ENCODE data around the gene LINC01488.

Gene LINC01488

GRCh38 chr11:69535908-69536307, 54.4 kb downstream of the LINC01488 start:
- no peaks in the 10 kb centered on the region for H3K36me3 ChIP-seq (ENCODE audit: insufficient read depth, low read length)
- no peaks in the 10 kb centered on the region for H3K9me3 ChIP-seq (ENCODE audit: control insufficient read depth, insufficient read depth, low read length)
- H3K9ac ChIP-seq (ENCODE audit: low read depth, low read length), result no peak overlapping the region
- peaks cover 13% of the 10 kb centered on the region; the same call in 1 of the 2 replicates for H3K4me1 ChIP-seq (ENCODE audit: insufficient read depth, low read length)

DNA sequence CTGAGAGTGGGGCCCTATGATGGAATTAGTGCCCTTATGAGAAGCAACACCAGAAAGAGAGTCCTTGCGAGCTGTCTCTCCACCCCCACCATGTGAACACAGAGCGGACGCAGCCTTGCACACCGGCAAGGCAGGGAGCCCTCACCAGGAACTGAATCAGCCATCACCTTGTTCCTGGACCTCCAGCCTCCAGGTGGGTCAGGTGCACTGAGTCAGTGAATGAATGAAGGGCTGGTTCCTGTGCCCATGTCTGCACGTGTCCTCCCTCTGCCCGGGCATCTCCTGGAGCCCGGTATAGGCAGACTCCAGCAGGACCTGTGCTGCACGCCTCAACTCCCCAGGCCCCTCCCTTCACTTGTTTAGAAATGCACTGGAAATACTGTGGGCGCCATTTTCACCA, 54.9 kb downstream of the LINC01488 start:
- no peaks in the 10 kb centered on the region for H3K36me3 ChIP-seq (ENCODE audit: insufficient read depth, low read length)
- H3K4me1 ChIP-seq (ENCODE audit: insufficient read depth, low read length), result peaks cover 13% of the 10 kb centered on the region; the same call in 1 of the 2 replicates
- no peaks in the 10 kb centered on the region for H3K9me3 ChIP-seq (ENCODE audit: control insufficient read depth, insufficient read depth, low read length)
- H3K9ac ChIP-seq (ENCODE audit: low read depth, low read length), result no peak overlapping the region

- Histone ChIP-seq H3K9me3 (ENCODE audit: control insufficient read depth, insufficient read depth, low read length) (no peaks in the 10 kb centered on the region), H3K36me3 (ENCODE audit: insufficient read depth, low read length) (no peaks in the 10 kb centered on the region), H3K9ac (ENCODE audit: low read depth, low read length) (no peak overlapping the region), H3K4me1 (ENCODE audit: insufficient read depth, low read length) (peaks cover 13% of the 10 kb centered on the region; the same call in 1 of the 2 replicates)
These were observed 55.7 kb downstream of the LINC01488 start for GRCh38 chr11:69537126-69537525.

- Histone ChIP-seq H3K9ac (ENCODE audit: low read depth, low read length) (no peak overlapping the region), H3K4me1 (ENCODE audit: insufficient read depth, low read length) (peaks cover 13% of the 10 kb centered on the region; the same call in 1 of the 2 replicates), H3K36me3 (ENCODE audit: insufficient read depth, low read length) (no peaks in the 10 kb centered on the region), H3K9me3 (ENCODE audit: control insufficient read depth, insufficient read depth, low read length) (no peaks in the 10 kb centered on the region)
These were observed 56.6 kb downstream of the LINC01488 start for GRCh38 chr11:69537855-69538640.

- H3K9ac ChIP-seq (ENCODE audit: low read depth, low read length), result no peak overlapping the region
- no peaks in the 10 kb centered on the region for H3K9me3 ChIP-seq (ENCODE audit: control insufficient read depth, insufficient read depth, low read length)
- peaks cover 13% of the 10 kb centered on the region; the same call in 1 of the 2 replicates for H3K4me1 ChIP-seq (ENCODE audit: insufficient read depth, low read length)
- no peaks in the 10 kb centered on the region for H3K36me3 ChIP-seq (ENCODE audit: insufficient read depth, low read length)
These were observed 57.4 kb downstream of the LINC01488 start for GRCh38 chr11:69538854-69539253.

DNA sequence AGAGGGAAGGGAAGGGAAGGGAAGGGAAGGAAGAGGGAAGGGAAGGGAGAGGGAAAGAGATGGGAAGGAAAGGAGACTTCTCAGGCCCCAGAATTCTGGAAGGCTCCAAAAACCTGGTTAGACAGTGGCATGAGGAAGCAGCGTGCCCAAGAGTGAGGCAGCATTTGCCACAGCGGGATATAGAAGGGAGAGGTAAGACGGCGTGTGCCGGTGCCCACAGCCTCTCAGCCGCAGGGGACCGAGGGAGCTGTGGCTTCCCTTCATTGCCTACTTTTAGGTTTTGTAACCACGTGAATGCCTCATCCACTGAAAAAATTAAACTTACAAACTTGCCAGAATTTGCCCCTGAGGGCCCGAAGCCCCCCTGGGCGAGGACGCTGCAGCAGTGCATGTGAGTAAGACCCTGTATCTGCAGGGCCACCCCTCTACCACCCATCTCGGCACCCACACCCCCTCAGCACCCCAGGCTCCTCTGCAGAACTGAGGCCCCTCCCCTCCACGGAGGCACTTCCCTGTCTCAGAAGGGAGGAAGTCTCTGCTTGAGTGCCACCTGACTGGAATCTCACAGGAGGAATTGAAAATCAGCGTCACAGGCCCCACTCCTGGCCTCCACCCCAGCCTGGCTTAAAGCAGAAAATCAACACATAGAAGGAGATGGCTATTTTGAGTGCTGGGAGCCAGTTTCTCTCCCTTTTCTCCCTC, 58.1 kb downstream of the LINC01488 start:
- H3K36me3 ChIP-seq (ENCODE audit: insufficient read depth, low read length), result no peaks in the 10 kb centered on the region
- peak overlapping the region; percentile 3; the same call in 1 of the 2 replicates for H3K9ac ChIP-seq (ENCODE audit: low read depth, low read length)
- no peaks in the 10 kb centered on the region for H3K9me3 ChIP-seq (ENCODE audit: control insufficient read depth, insufficient read depth, low read length)
- peaks cover 13% of the 10 kb centered on the region; the same call in 1 of the 2 replicates for H3K4me1 ChIP-seq (ENCODE audit: insufficient read depth, low read length)

DNA sequence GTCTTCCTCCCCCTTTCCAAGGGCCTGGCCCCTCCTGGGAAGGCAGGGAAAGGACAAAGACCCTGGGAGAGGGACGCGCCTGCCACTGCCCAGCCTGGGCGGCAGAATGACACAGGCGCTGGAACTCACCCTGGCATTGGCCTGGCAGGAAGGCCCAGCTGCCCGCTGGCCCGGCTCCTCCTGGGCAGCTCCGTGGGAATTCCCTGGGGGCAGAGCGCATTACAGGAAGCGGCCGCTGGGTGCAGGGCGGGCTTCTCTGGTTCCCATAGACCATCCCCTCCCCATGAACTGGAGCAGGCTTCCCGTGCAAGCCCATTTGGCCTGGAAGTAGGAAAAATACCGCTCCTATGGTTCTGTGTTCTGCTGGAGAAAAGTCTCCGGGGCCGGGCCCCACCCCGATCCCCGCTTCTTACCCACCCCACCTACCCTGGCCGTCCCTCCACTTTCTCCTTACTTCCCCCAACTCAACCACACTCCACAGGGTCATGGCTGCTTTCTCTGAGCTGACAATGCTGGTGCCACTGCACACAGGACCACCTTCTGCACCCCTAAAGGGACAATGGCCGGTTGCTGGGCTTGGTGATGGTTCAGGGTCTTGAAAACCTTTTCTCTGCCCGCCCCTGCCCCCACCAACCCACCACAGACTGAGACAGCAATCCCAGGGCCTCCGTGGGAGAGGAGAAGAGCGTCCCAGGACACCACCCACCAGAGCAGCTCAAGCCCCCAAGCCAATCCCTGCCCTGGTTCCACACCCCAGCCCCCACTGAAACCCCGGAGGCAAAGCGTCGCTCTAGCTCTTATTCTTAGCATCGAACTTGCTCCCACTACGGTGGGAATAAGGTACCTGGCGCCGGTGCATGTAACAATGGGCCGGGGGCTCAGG, 58.9 kb downstream of the LINC01488 start:
- no peaks in the 10 kb centered on the region for H3K36me3 ChIP-seq (ENCODE audit: insufficient read depth, low read length)
- H3K9me3 ChIP-seq (ENCODE audit: control insufficient read depth, insufficient read depth, low read length), result no peaks in the 10 kb centered on the region
- H3K4me1 ChIP-seq (ENCODE audit: insufficient read depth, low read length), result peaks cover 13% of the 10 kb centered on the region; the same call in 1 of the 2 replicates
- H3K9ac ChIP-seq (ENCODE audit: low read depth, low read length), result peak overlapping the region; percentile 3; the same call in 1 of the 2 replicates

DNA sequence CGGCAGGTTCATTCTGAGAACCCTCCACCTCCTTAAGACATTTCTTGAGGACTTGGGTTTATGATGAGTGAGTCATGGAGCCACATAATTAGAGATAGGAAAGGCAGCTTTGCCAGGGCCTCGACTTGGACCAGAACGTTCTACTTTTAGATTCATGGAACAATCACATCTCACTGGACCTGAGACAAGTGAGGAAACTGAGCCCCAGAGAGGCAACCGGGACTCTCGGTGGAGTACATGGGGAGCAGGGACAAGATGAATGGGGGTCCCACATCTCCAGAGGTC, 59.5 kb downstream of the LINC01488 start:
- Histone ChIP-seq H3K9me3 (ENCODE audit: control insufficient read depth, insufficient read depth, low read length) (no peaks in the 10 kb centered on the region), H3K36me3 (ENCODE audit: insufficient read depth, low read length) (no peaks in the 10 kb centered on the region), H3K9ac (ENCODE audit: low read depth, low read length) (no peak overlapping the region), H3K4me1 (ENCODE audit: insufficient read depth, low read length) (peaks cover 13% of the 10 kb centered on the region; the same call in 1 of the 2 replicates)

DNA sequence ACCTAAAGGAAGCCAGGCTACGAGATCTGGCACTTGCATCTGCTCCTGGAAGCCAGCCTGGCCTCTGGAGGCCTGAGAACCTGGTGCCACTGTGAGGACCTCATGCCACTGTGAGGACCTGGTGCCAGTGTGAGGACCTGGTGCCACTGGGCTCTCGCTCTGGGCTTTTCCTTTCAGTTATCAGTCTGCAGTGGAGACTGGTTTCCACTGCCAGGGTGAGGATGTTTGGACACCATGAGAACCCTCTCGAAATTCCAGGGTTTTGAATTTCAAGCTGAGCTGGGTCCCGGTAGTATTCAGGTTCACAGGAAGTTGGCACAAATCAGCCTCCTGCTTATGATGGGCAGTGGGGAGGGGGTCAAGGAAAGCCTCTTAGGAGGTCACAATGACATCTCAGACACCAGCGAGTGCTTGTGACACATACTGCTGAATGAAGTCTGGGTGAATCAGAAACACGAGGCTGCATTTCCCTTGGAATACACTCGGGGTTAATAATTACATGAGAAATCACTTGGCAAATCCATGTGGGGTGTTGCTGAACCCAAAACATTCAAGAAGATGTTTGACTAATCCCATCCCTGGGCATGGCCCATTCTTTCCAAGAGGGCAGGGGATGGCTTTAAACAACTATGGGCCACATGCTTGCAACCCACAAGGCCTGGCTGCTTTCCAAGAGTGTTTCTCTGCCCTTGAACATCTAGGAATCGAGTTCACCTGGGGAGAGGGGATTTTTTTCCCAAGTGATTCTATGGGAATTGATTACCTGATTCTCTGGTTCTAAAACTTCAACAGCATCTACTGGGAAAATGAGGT, 60.2 kb downstream of the LINC01488 start:
- Histone ChIP-seq H3K36me3 (ENCODE audit: insufficient read depth, low read length) (no peaks in the 10 kb centered on the region), H3K9me3 (ENCODE audit: control insufficient read depth, insufficient read depth, low read length) (no peaks in the 10 kb centered on the region), H3K9ac (ENCODE audit: low read depth, low read length) (no peak overlapping the region), H3K4me1 (ENCODE audit: insufficient read depth, low read length) (peaks cover 13% of the 10 kb centered on the region; the same call in 1 of the 2 replicates)

- Histone ChIP-seq H3K36me3 (ENCODE audit: insufficient read depth, low read length) (no peaks in the 10 kb centered on the region), H3K4me1 (ENCODE audit: insufficient read depth, low read length) (peaks cover 13% of the 10 kb centered on the region; the same call in 1 of the 2 replicates), H3K9me3 (ENCODE audit: control insufficient read depth, insufficient read depth, low read length) (no peaks in the 10 kb centered on the region), H3K9ac (ENCODE audit: low read depth, low read length) (no peak overlapping the region)
These were observed 61.1 kb downstream of the LINC01488 start for GRCh38 chr11:69542314-69543168.

All from ES-I3 (cell line).